Neural progenitor cell (in vitro differentiated cells): ENCODE results near the gene TENM3.

Experiments
- EZH2 ChIP-seq: fragments of 200-600 bp; sonication (generic); IDR thresholded peaks from 2 replicates; pipeline ENCODE4 v1.6.1; 2017; ENCODE audit warnings: antibody characterized with exemption, mild to moderate bottlenecking, moderate library complexity
- TF ChIP-seq, protein P1 (sequence below): fragments of 200-600 bp; sonication (generic); IDR thresholded peaks from 2 replicates; pipeline ENCODE4 v1.5.1; 2017; ENCODE audit warnings: antibody characterized with exemption, mild to moderate bottlenecking

DNA sequence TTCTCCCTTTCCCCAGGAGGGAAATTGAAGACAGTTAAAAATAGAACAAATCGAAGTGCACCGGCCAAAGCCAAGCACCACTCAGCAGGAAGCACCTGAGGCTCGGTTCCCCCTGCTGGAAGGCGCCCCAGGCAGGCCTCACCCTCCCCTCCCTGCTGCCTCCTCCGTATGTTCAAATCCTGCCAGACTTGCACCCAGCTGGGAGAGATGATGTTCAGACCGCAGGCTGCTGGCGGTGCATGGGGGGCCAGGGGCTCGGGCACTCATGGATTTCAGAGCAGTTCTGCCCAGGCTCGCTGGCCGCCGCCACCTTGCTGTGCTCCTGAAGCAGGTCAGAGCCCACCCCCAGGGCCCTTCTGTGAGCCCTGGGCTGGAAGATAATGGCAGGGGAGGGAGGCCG is 582.6 kb downstream of the TENM3 start:
- TF ChIP-seq, protein P1, sequence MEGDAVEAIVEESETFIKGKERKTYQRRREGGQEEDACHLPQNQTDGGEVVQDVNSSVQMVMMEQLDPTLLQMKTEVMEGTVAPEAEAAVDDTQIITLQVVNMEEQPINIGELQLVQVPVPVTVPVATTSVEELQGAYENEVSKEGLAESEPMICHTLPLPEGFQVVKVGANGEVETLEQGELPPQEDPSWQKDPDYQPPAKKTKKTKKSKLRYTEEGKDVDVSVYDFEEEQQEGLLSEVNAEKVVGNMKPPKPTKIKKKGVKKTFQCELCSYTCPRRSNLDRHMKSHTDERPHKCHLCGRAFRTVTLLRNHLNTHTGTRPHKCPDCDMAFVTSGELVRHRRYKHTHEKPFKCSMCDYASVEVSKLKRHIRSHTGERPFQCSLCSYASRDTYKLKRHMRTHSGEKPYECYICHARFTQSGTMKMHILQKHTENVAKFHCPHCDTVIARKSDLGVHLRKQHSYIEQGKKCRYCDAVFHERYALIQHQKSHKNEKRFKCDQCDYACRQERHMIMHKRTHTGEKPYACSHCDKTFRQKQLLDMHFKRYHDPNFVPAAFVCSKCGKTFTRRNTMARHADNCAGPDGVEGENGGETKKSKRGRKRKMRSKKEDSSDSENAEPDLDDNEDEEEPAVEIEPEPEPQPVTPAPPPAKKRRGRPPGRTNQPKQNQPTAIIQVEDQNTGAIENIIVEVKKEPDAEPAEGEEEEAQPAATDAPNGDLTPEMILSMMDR: no peak
- TF ChIP-seq EZH2: no peak
